Glomerular visceral epithelial cell (primary cell): ENCODE data around the gene TTK.

Source experiments
- DNase-seq: peaks from one replicate; pipeline ENCODE4 v3.0.0-alpha.2; 2016; ENCODE audit errors: extremely low spot score

TTK gene

GRCh38 chr6:80004173-80005072 lies at the start of gene TTK:
TSS of gene TTK (plus strand) at chr6:80004649. CDS start at chr6:80005844, 1,195 bp downstream.
- DNase-seq, result peak; percentile 97

- DNase-seq, result no peak
Measured at GRCh38 chr6:79954849-79955248, 49.6 kb upstream of the TTK start.

DNA sequence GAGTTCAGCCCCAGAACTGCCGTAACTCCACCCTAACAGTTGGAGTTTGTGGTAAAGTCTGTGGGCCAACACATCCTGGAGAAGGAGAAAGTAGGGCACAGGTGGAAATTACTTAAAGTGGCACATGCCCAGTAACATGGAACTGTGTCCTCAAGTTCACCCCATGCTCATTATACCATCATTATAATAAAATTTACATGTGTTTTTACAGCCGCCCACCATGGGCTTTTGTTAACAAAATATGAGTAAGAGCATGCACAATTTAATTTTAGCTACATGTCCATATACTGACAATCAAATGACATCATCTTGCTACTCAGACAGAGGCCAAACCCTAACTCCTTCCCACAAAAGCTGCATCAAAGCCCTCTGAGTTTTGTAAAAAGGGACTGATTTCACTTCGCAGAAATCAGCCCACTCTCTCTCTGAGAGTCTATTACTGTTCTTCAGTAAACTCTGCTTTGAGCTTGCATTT lies 39.8 kb upstream of the TTK start:
- DNase-seq, result no peak

DNA sequence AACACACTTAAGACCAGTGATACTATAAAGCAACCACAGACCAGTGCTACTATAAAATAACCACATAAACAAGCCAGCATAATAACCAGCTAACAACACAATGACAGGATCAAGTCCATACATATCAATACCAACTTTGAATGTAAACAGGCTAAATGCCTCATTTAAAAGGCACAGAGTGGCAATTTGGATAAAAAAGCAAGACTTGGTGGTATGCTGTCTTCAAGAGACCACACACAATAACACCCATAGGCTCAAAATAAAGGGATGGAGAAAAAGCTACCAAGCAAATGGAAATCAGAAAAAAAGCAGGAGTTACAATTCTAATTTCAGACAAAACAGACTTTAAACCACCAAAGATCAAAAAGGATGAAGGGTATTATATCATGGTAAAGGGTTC lies 37.3 kb upstream of the TTK start:
- no peak for DNase-seq

GRCh38 chr6:79969784-79970183 lies 34.7 kb upstream of the TTK start:
- DNase-seq, result no peak

- DNase-seq, result no peak
Measured at GRCh38 chr6:79971193-79971592, 33.3 kb upstream of the TTK start.

DNA sequence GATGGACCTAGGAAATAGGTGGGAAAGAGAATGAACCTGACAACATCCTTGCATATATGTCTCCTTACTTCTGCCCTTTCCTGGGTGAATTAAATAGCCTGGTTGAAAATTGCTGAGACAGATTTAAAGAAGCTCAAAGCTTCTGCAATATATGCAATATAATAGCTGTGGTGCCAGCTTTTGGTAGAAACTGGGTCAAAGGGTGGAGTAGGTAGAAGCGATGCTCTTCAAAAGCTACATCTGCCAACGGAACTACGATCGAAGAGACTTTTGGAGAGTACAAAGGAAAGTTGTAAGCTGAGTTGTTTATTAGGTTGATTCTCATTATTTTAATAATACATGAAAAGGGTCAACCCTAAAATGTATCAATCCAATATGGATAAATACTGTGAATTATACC lies 22.8 kb upstream of the TTK start:
- no peak for DNase-seq

DNA sequence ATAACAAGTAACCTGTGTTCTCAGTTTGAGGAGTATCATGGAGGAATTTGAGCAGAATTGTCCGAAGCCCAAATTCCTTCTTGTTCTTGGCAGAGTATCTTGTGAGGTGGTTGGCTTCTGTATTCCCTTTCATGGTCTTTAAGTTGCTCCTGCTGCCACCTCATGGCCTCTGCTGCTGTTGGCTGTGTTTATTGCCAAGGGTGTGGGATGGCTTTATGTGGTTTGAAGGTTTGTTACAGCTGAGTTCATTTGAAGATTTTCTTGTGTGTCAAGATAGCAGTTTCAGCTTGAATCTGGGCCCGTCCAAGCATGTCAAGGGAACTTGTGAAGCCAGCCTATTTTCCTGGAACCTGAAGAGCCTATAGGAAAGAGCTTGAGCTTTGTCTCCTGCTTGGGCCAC lies 20.2 kb upstream of the TTK start:
- DNase-seq, result peak; percentile 84

GRCh38 chr6:79985128-79985527 lies 19.3 kb upstream of the TTK start:
- DNase-seq, result no peak

DNA sequence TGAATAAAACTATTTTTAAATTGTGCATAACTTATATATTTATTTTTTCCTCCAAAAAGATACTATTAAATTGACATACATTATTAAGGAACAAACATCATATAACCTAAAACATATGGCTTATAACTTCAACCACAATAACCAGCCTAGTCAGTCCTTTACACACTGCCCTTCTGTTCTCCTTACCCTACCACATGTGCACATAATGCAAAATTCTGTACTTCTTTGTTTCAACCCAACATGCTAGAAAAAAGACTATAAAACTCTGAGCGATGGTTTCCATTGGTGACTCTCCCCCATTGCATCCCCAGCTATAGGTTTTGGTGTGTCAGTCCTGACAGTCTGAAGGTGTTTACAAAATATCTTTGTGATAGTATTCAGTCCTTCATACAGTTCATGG lies 14.8 kb upstream of the TTK start:
- no peak for DNase-seq

GRCh38 chr6:79993012-79993910 lies 11.2 kb upstream of the TTK start:
- DNase-seq, result no peak

GRCh38 chr6:79993911-79994309 lies 10.5 kb upstream of the TTK start:
- DNase-seq, result no peak

DNA sequence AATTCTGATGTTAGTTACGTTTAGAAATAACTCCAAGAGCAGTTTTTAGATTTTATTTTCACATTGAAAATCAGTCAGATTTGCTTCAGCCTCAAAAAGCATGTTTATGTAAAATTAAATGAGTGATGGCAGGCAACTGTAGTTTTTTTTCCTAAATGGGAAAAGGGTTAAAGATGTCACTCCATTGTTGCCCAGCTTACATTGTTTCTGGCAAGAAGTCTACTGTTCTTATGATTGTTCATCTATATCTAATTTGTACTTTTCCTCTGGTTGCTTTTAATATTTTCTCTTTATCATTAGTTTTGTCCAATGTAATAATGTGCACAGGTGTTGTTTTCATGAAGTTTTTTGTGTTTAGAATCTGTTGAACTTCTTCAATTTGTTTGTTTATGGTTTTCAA lies 6.7 kb upstream of the TTK start:
- no peak for DNase-seq

DNA sequence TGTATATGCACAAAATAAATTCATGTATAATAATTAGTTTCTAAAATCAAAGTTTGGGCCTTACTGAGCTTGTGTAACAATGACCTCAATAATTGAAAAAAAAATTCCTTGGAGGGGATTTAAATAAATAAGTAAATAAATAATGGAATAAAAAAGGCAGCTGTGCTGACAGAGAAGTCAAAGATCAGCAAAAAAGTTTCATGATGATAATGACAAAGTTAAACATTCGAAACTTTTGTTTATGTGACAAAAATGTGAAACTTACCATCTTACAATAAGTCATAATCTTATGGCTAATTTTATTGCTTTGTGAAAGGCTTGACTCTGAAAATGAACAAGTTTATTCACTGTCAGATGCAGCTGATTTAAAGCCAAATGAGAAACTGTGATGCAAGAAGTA lies 3.1 kb upstream of the TTK start:
- DNase-seq, result no peak

DNA sequence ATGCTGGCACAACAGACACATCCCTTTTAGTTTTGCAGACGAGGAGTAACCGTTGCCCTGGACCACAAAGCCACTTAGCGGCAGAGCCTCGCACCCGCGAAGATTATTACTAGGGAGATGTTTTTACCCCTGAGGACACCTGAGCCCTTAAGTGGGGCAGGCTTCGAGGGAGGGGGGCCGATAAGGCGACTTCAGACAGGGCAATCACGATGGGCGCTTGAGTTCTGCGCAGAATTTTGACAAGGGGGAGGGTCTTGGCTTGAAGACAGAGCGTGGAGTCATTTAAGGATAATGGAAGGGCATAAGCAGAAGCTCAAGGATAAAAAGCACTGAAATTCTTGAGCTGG lies 650 bp upstream of the TTK start:
- no peak for DNase-seq

GRCh38 chr6:80005406-80005805 lies 957 bp downstream of the TTK start:
- DNase-seq, result no peak

GRCh38 chr6:80006541-80006940 lies 2.1 kb downstream of the TTK start:
- no peak for DNase-seq

- no peak for DNase-seq
Measured at GRCh38 chr6:80009531-80009930, 5.1 kb downstream of the TTK start.

GRCh38 chr6:80010288-80010687 lies 5.8 kb downstream of the TTK start:
- no peak for DNase-seq

GRCh38 chr6:80015839-80016435 lies 11.5 kb downstream of the TTK start:
- DNase-seq, result no peak

DNA sequence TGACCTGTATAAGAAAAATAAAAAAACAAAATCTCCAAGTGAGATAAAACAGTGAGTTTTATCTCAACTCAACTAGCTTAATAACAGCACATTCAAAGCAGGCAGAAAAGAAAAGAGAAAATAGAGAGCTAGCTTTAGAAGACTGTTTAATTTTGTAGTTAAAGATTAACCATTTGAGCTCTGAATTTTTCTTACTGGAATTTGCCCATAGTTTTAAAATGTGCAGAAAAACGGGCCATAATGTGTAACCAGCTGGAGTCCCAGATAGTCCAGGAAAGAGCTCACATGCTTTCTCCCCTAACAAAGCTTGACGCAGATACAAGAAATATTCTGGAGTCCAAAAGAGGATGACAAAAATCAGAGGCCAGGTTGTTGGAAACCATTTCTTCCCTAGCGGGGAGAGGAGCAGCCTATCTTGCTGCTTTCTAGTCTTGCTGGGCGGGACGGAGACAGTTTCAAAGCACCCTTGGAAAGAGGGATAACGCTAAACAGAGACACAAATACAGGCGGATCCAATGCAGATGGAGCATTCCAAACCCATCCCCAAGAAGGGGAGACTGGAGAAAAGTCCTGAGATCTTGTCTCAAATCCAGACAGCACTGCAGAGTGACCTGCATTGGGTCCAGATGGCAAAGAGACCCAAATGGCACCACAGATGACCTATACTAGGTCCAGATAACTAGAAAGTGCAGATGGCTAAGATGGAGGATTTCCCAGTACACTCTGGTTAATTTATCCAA lies 16.1 kb downstream of the TTK start:
- no peak for DNase-seq

GRCh38 chr6:80021131-80021530 lies 16.7 kb downstream of the TTK start:
- DNase-seq, result no peak
